Hematopoietic multipotent progenitor cell treated with erythropoietin and hydrocortisone succinate and interleukin-3 and kit ligand, for 4 days (in vitro differentiated cells): Measurements from ENCODE around the gene MINDY4.

ENCODE experiments used
- DNase-seq: peaks from one replicate; pipeline ENCODE4 v3.0.0-alpha.2; 2015

Gene MINDY4

GRCh38 chr7:30934732-30935568 is 163.7 kb downstream of the MINDY4 start:
- no peak for DNase-seq

DNA sequence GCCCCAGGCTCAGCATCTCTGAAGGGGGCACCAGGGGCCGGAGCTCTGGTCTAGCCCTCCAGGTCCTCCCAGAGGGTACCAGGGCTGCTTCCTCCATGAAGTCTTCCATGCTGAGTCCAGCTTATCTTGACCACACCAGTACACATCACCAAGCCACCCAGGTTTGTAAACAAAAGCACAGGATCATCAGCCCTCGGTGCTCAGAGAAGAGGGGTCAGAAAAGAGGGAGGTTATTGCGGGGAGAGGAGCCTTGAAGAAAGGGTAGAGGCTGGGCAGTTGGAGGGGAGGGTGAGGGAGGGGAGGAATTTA is 164.3 kb downstream of the MINDY4 start:
- DNase-seq, result no peak

DNA sequence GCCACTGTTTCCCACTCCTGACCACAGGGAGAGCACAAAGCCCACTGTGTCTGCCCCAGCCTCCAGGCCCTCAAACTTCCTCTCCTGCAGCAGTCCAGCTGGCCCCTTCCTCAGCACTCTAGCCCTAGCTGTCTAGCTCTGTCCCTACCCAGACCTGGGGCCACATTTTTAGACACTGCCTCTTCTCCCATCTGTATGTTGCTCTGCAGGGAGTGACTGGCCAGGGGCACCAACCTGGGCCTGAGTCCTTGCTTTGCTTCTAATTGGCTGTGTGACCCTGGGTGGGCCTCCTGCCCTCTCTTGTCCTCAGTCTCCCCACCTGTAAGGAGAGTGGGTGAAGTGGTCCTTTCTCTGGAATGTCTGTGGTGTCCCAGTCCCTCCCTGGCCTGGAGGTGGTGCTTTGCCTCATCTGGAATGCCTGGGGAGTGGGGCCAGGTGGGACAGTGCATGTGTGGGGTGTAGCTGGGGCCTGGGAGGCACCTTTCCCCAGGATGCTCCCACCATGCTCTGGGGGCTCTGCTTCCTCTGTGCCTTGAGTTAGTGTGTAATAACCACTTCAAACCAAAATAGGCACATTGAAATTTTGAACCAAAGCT is 165.5 kb downstream of the MINDY4 start:
- DNase-seq, result no peak

DNA sequence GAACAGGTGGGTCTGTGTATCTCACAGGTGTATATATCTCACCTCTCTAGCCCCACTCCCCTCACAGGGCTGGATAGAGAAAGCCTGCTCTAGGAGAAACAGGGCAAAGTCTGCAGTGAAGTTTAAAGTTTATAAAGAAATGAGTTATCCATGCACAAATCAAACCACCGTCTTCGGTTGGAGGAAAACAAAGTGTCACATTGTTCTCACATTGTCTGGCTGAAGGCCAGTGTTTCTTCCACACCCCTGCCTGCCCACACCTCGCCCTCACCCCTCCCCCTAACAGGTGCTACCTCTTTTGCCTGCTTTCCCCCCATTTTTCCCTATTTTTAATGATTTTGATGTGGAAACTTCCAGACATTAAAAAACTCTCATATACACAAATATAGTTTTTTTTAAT is 166.2 kb downstream of the MINDY4 start:
- DNase-seq, result no peak

- DNase-seq, result peak; percentile 72
Observed at GRCh38 chr7:30938435-30939316, 167.5 kb downstream of the MINDY4 start.

DNA sequence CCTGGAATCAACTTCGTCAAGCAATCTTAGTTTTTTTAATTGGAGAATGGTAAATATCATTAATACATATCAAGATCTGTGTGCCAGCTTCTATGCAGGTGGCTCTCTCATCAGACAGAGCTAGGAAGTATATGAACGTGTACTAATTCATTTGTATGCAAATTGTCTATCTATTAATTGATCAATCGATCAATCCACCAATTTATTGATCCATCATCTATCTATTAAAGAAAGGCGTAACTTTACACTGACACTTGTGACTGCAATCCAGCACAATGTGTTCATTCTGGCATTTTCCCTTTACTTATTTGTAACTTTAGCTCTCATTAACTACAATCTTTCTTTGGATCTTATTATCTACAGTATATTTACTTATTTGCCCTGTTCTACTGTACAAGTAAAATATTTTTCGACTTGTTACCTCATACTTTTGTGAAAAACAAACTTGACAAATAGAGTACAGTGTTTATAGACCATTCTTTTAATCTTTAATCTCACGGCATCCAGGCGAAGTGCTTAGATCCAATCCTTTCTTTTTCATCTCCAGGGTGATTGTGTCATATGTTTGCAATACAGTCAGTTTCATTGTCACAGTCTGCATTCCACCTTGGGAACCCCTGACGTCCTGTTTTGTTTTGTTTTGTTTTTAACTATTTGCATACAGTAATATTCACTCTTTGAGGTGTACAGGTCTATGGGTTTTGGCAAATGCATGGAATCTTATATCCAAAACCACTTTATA is 170.5 kb downstream of the MINDY4 start:
- DNase-seq, result no peak
